ENCODE results near the gene MICAL2.
A peak's percentile ranks its signal among the peaks of the same experiment; 100 is the strongest.

Gene MICAL2

DNA sequence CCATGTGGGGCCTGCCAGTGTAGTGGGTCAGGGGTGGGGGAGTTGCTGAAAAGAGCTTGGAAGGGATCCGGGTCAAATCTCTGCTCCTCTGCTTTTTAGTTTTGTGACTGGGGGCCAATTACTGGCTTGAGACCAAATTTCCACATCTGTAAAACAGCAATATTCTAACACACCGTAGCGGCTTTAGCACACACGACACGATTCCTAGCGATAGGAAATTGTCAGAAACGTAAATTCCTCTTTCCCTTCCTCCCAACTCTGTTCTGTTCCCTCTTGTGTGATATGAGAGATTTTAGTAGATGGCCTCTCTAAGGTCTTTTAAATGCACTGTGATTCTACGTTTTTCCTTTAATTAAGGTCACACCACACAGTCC is 71.9 kb downstream of the MICAL2 start:
- Histone ChIP-seq H2BK12ac (ENCODE audit: low read length) (peak overlapping the region; percentile 98), H3K9ac (ENCODE audit: low read length) (no peak overlapping the region), H4K8ac (ENCODE audit: low read depth, low read length) (no peak overlapping the region), H4K91ac (ENCODE audit: low read depth, low read length) (peak overlapping the region; percentile 97), H4K12ac (ENCODE audit: low read depth, low read length) (peak overlapping the region; percentile 44), H3K27ac (ENCODE audit: low read depth, low read length) (peak overlapping the region; percentile 87), H3K4me1 (ENCODE audit: control insufficient read depth in 1 of 2, insufficient read depth in 2 of 2, low read length in 2 of 2) (peaks cover 22 to 25% of the 10 kb centered on the region in 2 experiments), H2AK5ac (ENCODE audit: low read length) (peak overlapping the region; percentile 50), H3K9me3 (ENCODE audit: insufficient read depth, low read depth, low read length) (no peaks in the 10 kb centered on the region), H3K18ac (ENCODE audit: low read length) (peak overlapping the region; percentile 67), H2BK5ac (ENCODE audit: low read depth, low read length, poor library complexity) (peak overlapping the region; percentile 81), H3K79me2 (ENCODE audit: control insufficient read depth, insufficient read depth, low read length, poor library complexity) (peaks cover 8% of the 10 kb centered on the region), H2BK120ac (ENCODE audit: insufficient read depth, low read length, poor library complexity) (peak overlapping the region; percentile 82), H2AFZ (ENCODE audit: insufficient read depth, low read length, poor library complexity) (no peak overlapping the region), H3K79me1 (ENCODE audit: low read length) (peaks cover 34% of the 10 kb centered on the region), H3K4me3 (ENCODE audit: low read depth, low read length) (no peak overlapping the region), H3K4me2 (ENCODE audit: low read length) (no peak overlapping the region), H3K4ac (ENCODE audit: low read depth, low read length) (peak overlapping the region; percentile 32), H3K36me3 (ENCODE audit: control insufficient read depth in 1 of 2, insufficient read depth in 2 of 2, low read length in 2 of 2) (peaks cover 0 to 3% of the 10 kb centered on the region in 2 experiments), H3K14ac (ENCODE audit: low read length) (peak overlapping the region; percentile 48), H3K27me3 (ENCODE audit: insufficient read depth, low read length) (no peaks in the 10 kb centered on the region), H3K23ac (ENCODE audit: low read length) (no peak overlapping the region)
- DNase-seq = no peak
- no CpG with 5 or more reads among the region's 8 CpGs for WGBS (ENCODE audit: extremely low coverage, insufficient coverage, insufficient read length)

DNA sequence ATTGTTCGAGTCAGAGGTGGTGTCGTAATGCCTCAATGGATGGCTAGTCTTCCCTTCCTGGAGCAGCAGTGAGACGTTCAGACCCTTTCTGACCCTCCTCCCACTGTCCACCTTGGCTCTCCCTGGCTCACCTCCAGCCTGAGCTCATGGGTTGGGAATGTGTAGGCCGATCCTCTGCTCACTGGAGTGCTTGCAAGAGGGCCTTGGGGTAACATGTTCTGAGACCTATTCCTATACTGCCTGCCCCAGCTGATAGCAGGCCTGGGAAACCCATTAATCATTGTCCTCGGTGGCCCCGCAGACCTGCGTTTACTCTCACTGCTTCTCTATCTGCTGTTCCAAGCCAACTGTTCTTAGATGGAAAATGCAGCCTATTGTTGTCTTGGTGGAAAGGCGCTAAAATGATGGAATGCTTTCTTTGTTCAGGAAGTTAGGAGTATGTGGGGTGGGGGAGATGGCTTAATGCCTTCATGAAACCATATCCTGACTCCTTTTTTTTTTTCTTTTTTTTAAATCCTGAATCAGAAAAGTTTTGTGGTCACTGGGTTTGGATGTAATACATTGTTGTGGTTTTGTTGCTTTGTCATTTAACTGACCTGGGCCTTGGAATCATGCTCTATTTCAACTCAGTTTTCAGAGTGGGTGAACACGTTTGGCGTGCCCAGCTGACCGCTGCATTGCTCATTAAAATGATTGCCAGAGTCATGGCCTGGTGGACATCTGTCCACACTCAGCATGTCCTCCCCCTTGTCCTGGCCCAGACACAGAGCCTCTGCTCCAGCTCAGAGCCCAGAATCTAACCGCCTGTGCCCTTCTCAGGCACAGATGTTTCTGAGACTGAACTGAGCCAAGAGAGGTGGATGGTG is 72.5 kb downstream of the MICAL2 start:
- WGBS (ENCODE audit: extremely low coverage, insufficient coverage, insufficient read length) = no CpG with 5 or more reads among the region's 12 CpGs
- Histone ChIP-seq H4K91ac (ENCODE audit: low read depth, low read length) (peak overlapping the region; percentile 93), H3K18ac (ENCODE audit: low read length) (peak overlapping the region; percentile 81), H2AFZ (ENCODE audit: insufficient read depth, low read length, poor library complexity) (peak overlapping the region; percentile 37), H3K79me1 (ENCODE audit: low read length) (peaks cover 37% of the 10 kb centered on the region), H4K8ac (ENCODE audit: low read depth, low read length) (peak overlapping the region; percentile 82), H3K4ac (ENCODE audit: low read depth, low read length) (peak overlapping the region; percentile 4), H3K9me3 (ENCODE audit: insufficient read depth, low read depth, low read length) (no peaks in the 10 kb centered on the region), H3K36me3 (ENCODE audit: control insufficient read depth in 1 of 2, insufficient read depth in 2 of 2, low read length in 2 of 2) (peaks cover 0 to 3% of the 10 kb centered on the region in 2 experiments), H3K23ac (ENCODE audit: low read length) (no peak overlapping the region), H2BK5ac (ENCODE audit: low read depth, low read length, poor library complexity) (peak overlapping the region; percentile 24), H3K27me3 (ENCODE audit: insufficient read depth, low read length) (no peaks in the 10 kb centered on the region), H3K9ac (ENCODE audit: low read length) (no peak overlapping the region), H2AK5ac (ENCODE audit: low read length) (peak overlapping the region; percentile 26), H3K4me1 (ENCODE audit: control insufficient read depth in 1 of 2, insufficient read depth in 2 of 2, low read length in 2 of 2) (peaks cover 26 to 28% of the 10 kb centered on the region in 2 experiments), H2BK120ac (ENCODE audit: insufficient read depth, low read length, poor library complexity) (peak overlapping the region; percentile 80), H3K27ac (ENCODE audit: low read depth, low read length) (peak overlapping the region; percentile 87), H3K4me2 (ENCODE audit: low read length) (no peak overlapping the region), H3K14ac (ENCODE audit: low read length) (peak overlapping the region; percentile 85), H2BK12ac (ENCODE audit: low read length) (peak overlapping the region; percentile 93), H4K12ac (ENCODE audit: low read depth, low read length) (no peak overlapping the region), H3K79me2 (ENCODE audit: control insufficient read depth, insufficient read depth, low read length, poor library complexity) (peaks cover 8% of the 10 kb centered on the region), H3K4me3 (ENCODE audit: low read depth, low read length) (no peak overlapping the region)
- peak; percentile 60 to 71 for DNase-seq

GRCh38 chr11:12183827-12184620 is 73.6 kb downstream of the MICAL2 start:
- no peaks in the 10 kb centered on the region for H3K27me3 ChIP-seq (ENCODE audit: insufficient read depth, low read length)
- no peak overlapping the region for H3K4me3 ChIP-seq (ENCODE audit: low read depth, low read length)
- H3K14ac ChIP-seq (ENCODE audit: low read length) = peak overlapping the region; percentile 85
- peaks cover 0 to 3% of the 10 kb centered on the region in 2 experiments for H3K36me3 ChIP-seq (ENCODE audit: control insufficient read depth in 1 of 2, insufficient read depth in 2 of 2, low read length in 2 of 2)
- H3K4me1 ChIP-seq (ENCODE audit: control insufficient read depth in 1 of 2, insufficient read depth in 2 of 2, low read length in 2 of 2) = peaks cover 26 to 28% of the 10 kb centered on the region in 2 experiments
- no peaks in the 10 kb centered on the region for H3K9me3 ChIP-seq (ENCODE audit: insufficient read depth, low read depth, low read length)
- H3K4ac ChIP-seq (ENCODE audit: low read depth, low read length) = peak overlapping the region; percentile 64
- H2BK5ac ChIP-seq (ENCODE audit: low read depth, low read length, poor library complexity) = peak overlapping the region; percentile 74
- peak overlapping the region; percentile 8 for H2AFZ ChIP-seq (ENCODE audit: insufficient read depth, low read length, poor library complexity)
- H4K12ac ChIP-seq (ENCODE audit: low read depth, low read length) = no peak overlapping the region
- H3K79me1 ChIP-seq (ENCODE audit: low read length) = peaks cover 32% of the 10 kb centered on the region
- peak overlapping the region; percentile 87 for H3K27ac ChIP-seq (ENCODE audit: low read depth, low read length)
- H3K9ac ChIP-seq (ENCODE audit: low read length) = no peak overlapping the region
- peak overlapping the region; percentile 79 for H2AK5ac ChIP-seq (ENCODE audit: low read length)
- peak overlapping the region; percentile 48 for H3K18ac ChIP-seq (ENCODE audit: low read length)
- peak overlapping the region; percentile 93 for H4K91ac ChIP-seq (ENCODE audit: low read depth, low read length)
- no CpG with 5 or more reads among the region's 12 CpGs for WGBS (ENCODE audit: extremely low coverage, insufficient coverage, insufficient read length)
- peak overlapping the region; percentile 40 for H4K8ac ChIP-seq (ENCODE audit: low read depth, low read length)
- H3K79me2 ChIP-seq (ENCODE audit: control insufficient read depth, insufficient read depth, low read length, poor library complexity) = peaks cover 8% of the 10 kb centered on the region
- DNase-seq = peak; percentile 78 to 83
- H3K4me2 ChIP-seq (ENCODE audit: low read length) = no peak overlapping the region
- peak overlapping the region; percentile 80 for H2BK120ac ChIP-seq (ENCODE audit: insufficient read depth, low read length, poor library complexity)
- H2BK12ac ChIP-seq (ENCODE audit: low read length) = peak overlapping the region; percentile 93
- no peak overlapping the region for H3K23ac ChIP-seq (ENCODE audit: low read length)

DNA sequence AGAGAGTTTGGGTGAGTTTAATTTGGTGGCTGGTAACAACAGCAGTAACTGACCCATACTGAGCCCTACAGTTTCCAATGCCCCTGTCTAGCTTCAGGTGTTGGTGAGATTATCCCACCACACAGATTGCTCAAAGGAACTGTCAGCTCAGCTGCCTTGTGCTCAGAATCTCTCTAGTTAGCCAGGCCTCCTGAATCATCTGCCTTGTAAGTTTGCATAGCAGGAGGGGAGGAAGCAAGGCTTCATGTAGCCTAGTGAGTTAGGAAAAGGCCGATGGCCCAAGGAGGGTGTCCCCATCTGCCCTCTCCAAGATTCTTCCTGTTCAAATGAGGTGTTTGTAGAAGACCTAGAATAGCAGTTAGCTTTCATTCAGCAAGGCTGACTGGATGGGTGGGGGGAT is 74.3 kb downstream of the MICAL2 start:
- Histone ChIP-seq H4K8ac (ENCODE audit: low read depth, low read length) (no peak overlapping the region), H3K79me2 (ENCODE audit: control insufficient read depth, insufficient read depth, low read length, poor library complexity) (peaks cover 6% of the 10 kb centered on the region), H3K27ac (ENCODE audit: low read depth, low read length) (no peak overlapping the region), H2BK5ac (ENCODE audit: low read depth, low read length, poor library complexity) (peak overlapping the region; percentile 65), H3K27me3 (ENCODE audit: insufficient read depth, low read length) (no peaks in the 10 kb centered on the region), H3K4me1 (ENCODE audit: control insufficient read depth in 1 of 2, insufficient read depth in 2 of 2, low read length in 2 of 2) (peaks cover 26 to 28% of the 10 kb centered on the region in 2 experiments), H2AK5ac (ENCODE audit: low read length) (peak overlapping the region; percentile 54), H4K12ac (ENCODE audit: low read depth, low read length) (no peak overlapping the region), H3K23ac (ENCODE audit: low read length) (no peak overlapping the region), H3K79me1 (ENCODE audit: low read length) (peaks cover 26% of the 10 kb centered on the region), H3K14ac (ENCODE audit: low read length) (peak overlapping the region; percentile 42), H2BK120ac (ENCODE audit: insufficient read depth, low read length, poor library complexity) (no peak overlapping the region), H3K4me3 (ENCODE audit: low read depth, low read length) (no peak overlapping the region), H2BK12ac (ENCODE audit: low read length) (peak overlapping the region; percentile 56), H4K91ac (ENCODE audit: low read depth, low read length) (peak overlapping the region; percentile 42), H3K4ac (ENCODE audit: low read depth, low read length) (no peak overlapping the region), H3K36me3 (ENCODE audit: control insufficient read depth in 1 of 2, insufficient read depth in 2 of 2, low read length in 2 of 2) (no peaks in the 10 kb centered on the region), H2AFZ (ENCODE audit: insufficient read depth, low read length, poor library complexity) (no peak overlapping the region), H3K9ac (ENCODE audit: low read length) (no peak overlapping the region), H3K4me2 (ENCODE audit: low read length) (no peak overlapping the region), H3K18ac (ENCODE audit: low read length) (no peak overlapping the region), H3K9me3 (ENCODE audit: insufficient read depth, low read depth, low read length) (no peaks in the 10 kb centered on the region)
- WGBS (ENCODE audit: extremely low coverage, insufficient coverage, insufficient read length) = no CpG with 5 or more reads among the region's 1 CpG
- peak in 1 of 2 donors; percentile 23 for DNase-seq

Measured in trophoblast cell (in vitro differentiated cells and primary cell).